K562 (cell line): ENCODE data around the gene DGKZ. TPM values are rescaled to one million over a fixed set of nuclear protein-coding genes. Genes with fewer than 3 reads are reported as not detected.

Source experiments
- CHD1 ChIP-seq: fragments of 200-600 bp; sonication (generic); IDR thresholded peaks from one replicate; pipeline ENCODE4 v1.6.1; 2012; ENCODE audit warnings: mild to moderate bottlenecking, moderate library complexity, low read length, inconsistent platforms
- CTBP1 ChIP-seq: fragments of 450-650 bp; IDR thresholded peaks from 2 replicates; pipeline ENCODE4 v1.6.1; 2016; ENCODE audit warnings: borderline replicate concordance
- E2F5 ChIP-seq: sonication (generic); formaldehyde crosslinking; IDR thresholded peaks from 2 replicates; pipeline ENCODE4 v1.8.0; 2022; ENCODE audit warnings: mild to moderate bottlenecking, missing genetic modification reagents
- GABPB1 ChIP-seq: sonication (generic); formaldehyde crosslinking; IDR thresholded peaks from 2 replicates; pipeline ENCODE4 v1.8.0; 2022; ENCODE audit warnings: mild to moderate bottlenecking, missing genetic modification reagents
- HDAC2 ChIP-seq: fragments of 450-650 bp; IDR thresholded peaks from 2 replicates; pipeline ENCODE4 v1.6.1; 2016; ENCODE audit warnings: mild to moderate bottlenecking
- KAT7 ChIP-seq: sonication (generic); formaldehyde crosslinking; IDR thresholded peaks from 2 replicates; pipeline ENCODE4 v1.8.0; 2022; ENCODE audit warnings: missing genetic modification reagents, mild to moderate bottlenecking, borderline replicate concordance
- L3MBTL2 ChIP-seq: fragments of 450-650 bp; IDR thresholded peaks from 2 replicates; pipeline ENCODE4 v1.6.1; 2016; ENCODE audit warnings: mild to moderate bottlenecking, moderate library complexity
- MAZ ChIP-seq, 2 experiments: fragments of 450-650 bp in 1 of 2; sonication (generic) in 1 of 2; formaldehyde crosslinking; IDR thresholded peaks in 1 of 2; conservative IDR thresholded peaks in 1 of 2; 2 replicates each; pipeline versions ENCODE4 v1.4.0 to v1.5.0; 2020; ENCODE audit warnings: mild to moderate bottlenecking in 1 of 2, missing genetic modification reagents in 1 of 2
- MNT ChIP-seq, 2 experiments: fragments of 450-650 bp; conservative IDR thresholded peaks; 2 replicates each; pipeline ENCODE4 v1.6.1; 2017; ENCODE audit warnings: mild to moderate bottlenecking in 2 of 2, moderate library complexity in 2 of 2
- PHB ChIP-seq: fragments of 250-450 bp; sonication (Bioruptor Pico); IDR thresholded peaks from 2 replicates; pipeline ENCODE4 v1.5.0; 2021
- SMC3 ChIP-seq: conservative IDR thresholded peaks from 2 replicates; pipeline ENCODE4 v1.6.1; 2011; ENCODE audit warnings: low read depth, low read length, improper control_type of control experiment; ENCODE audit not compliant: insufficient read depth
- TRIM28 ChIP-seq: fragments of 450-650 bp; IDR thresholded peaks from 2 replicates; pipeline ENCODE4 v1.6.1; 2017
- YY1 ChIP-seq, 3 experiments: IDR thresholded peaks; 2 replicates each; pipeline ENCODE4 v1.6.1; 2011; ENCODE audit warnings: low read length in 2 of 3, mild to moderate bottlenecking in 2 of 3, moderate library complexity in 2 of 3, borderline replicate concordance in 1 of 3, control low read depth in 1 of 3, low read depth in 1 of 3; ENCODE audit not compliant: insufficient read depth in 3 of 3, insufficient replicate concordance in 2 of 3, control insufficient read depth in 1 of 3, insufficient read length in 1 of 3; ENCODE audit errors: extremely low read depth in 1 of 3
- ZBTB40 ChIP-seq, 2 experiments: fragments of 450-650 bp in 1 of 2; sonication (generic) in 1 of 2; formaldehyde crosslinking in 1 of 2; IDR thresholded peaks; 2 replicates each; pipeline versions ENCODE4 v1.7.1 to v1.9.0; 2016 to 2022; ENCODE audit warnings: inconsistent platforms in 1 of 2, mild to moderate bottlenecking in 1 of 2, missing genetic modification reagents in 1 of 2
- polyA plus RNA-seq, 8 experiments: library from polyadenylated mRNA; depleted of rRNA in 4 of 8; stranded (reverse) in 5 of 8; unstranded in 3 of 8; fragments of >200 nt; fragmentation: Nextera tagmentation in 2 of 8; fragmentation: Illumina TruSeq in 1 of 8; extraction: Ambion mirVana in 2 of 8; extraction: Trizol in 1 of 8; gene quantifications; 2 replicates each; pipeline versions ENCODE4 v1.2.1 to v1.2.3, GENCODE V29; 2011 to 2014; ENCODE audit warnings: inconsistent platforms in 1 of 8, missing spikeins in 1 of 8
- total RNA-seq, 7 experiments: library from RNA; depleted of rRNA in 6 of 7; stranded (reverse); fragments of >200 nt in 6 of 7; fragmentation: Illumina TruSeq in 2 of 7; extraction: Trizol in 2 of 7; gene quantifications; 2 replicates each; pipeline versions ENCODE4 v1.2.1 to v1.2.3, GENCODE V29; 2011 to 2021; ENCODE audit warnings: low replicate concordance in 1 of 7

Gene DGKZ
- total and polyA plus RNA-seq, 9 of the 15 experiments (the other 6 are each of a cell fraction or from before 2014, with no cell fraction given): 0.51 to 100 (median 44.2) TPM

- TF ChIP-seq ZBTB40 (IDR thresholded peaks at IDR 0.05): 0 out of 2 replicates have a peak, but pooled peaks have one; percentile 41
- no peak for TF ChIP-seq ZBTB40 (CRISPR knock-in tag; IDR thresholded peaks at IDR 0.05)
- peak; percentile 12; the same call in 1 of the 2 replicates for TF ChIP-seq E2F5
- TF ChIP-seq MNT (conservative IDR thresholded peaks at IDR 0.05): peak; percentile 47 to 61; a peak in 3 of 4 replicates
- TF ChIP-seq CTBP1: peak; percentile 45
- peak; percentile 62; the same call in 1 of the 2 replicates for TF ChIP-seq KAT7 (CRISPR knock-in tag)
- TF ChIP-seq SMC3: no peak
- peak in 1 of 3 experiments; percentile 5 for TF ChIP-seq YY1 (IDR thresholded peaks at IDR 0.05; ENCODE audit: borderline replicate concordance in 1 of 3, control insufficient read depth in 1 of 3, extremely low read depth in 1 of 3, insufficient read depth in 3 of 3, insufficient read length in 1 of 3, insufficient replicate concordance in 2 of 3, low read depth in 1 of 3, low read length in 2 of 3)
- TF ChIP-seq CHD1: peak; percentile 87
- TF ChIP-seq MAZ (CRISPR knock-in tag; conservative IDR thresholded peaks at IDR 0.05 in 1 of 2, IDR thresholded peaks at IDR 0.05 in 1 of 2): peak in 1 of 2 experiments; percentile 47; a peak in 2 of 4 replicates
- TF ChIP-seq HDAC2: peak; percentile 63
- TF ChIP-seq GABPB1: peak; percentile 68
- peak; percentile 79 for TF ChIP-seq L3MBTL2
- TF ChIP-seq TRIM28: no peak
- 0 out of 2 replicates have a peak, but pooled peaks have one; percentile 11 for TF ChIP-seq PHB (CRISPR knock-in tag)
Observed at GRCh38 chr11:46381819-46382645, 34.8 kb downstream of the DGKZ start (continued).
